SU-DHL-6 (cell line): ENCODE measurements around the gene SRA1.

Experiments
- H2AFZ ChIP-seq: fragments of 200-600 bp; sonication (generic); 2 replicates; pipeline ENCODE4 v1.6.1; 2014; ENCODE audit warnings: low read depth, mild to moderate bottlenecking, moderate library complexity, mixed read lengths, antibody characterized with exemption, low read length; ENCODE audit not compliant: severe bottlenecking
- H3F3A ChIP-seq: fragments of 200-600 bp; shearing (Covaris generic); 2 replicates; pipeline ENCODE4 v1.6.0; 2016; ENCODE audit warnings: antibody characterized with exemption, mild to moderate bottlenecking; ENCODE audit not compliant: insufficient read depth
- H3K27ac ChIP-seq: fragments of 200-600 bp; sonication (generic); 2 replicates; pipeline ENCODE4 v1.5.1; 2016; ENCODE audit warnings: low read depth, mild to moderate bottlenecking, low read length, moderate library complexity, mixed read lengths
- H3K27me3 ChIP-seq: fragments of 200-600 bp; sonication (generic), shearing (Covaris generic); 2 replicates; pipeline ENCODE4 v1.6.0; 2014; ENCODE audit warnings: mild to moderate bottlenecking, low read length
- H3K36me3 ChIP-seq: fragments of 200-600 bp; sonication (generic); 2 replicates; pipeline ENCODE4 v1.6.1; 2014; ENCODE audit warnings: mild to moderate bottlenecking, low read length, mixed read lengths
- H3K4me2 ChIP-seq: fragments of 300-600, 200-600 bp; shearing (Covaris generic), sonication (generic); 2 replicates; pipeline ENCODE4 v1.6.0; 2014; ENCODE audit warnings: low read length, low read depth, mild to moderate bottlenecking; ENCODE audit not compliant: poor library complexity, severe bottlenecking
- H3K4me3 ChIP-seq: fragments of 200-600 bp; sonication (generic); 2 replicates; pipeline ENCODE4 v1.5.1; 2014; ENCODE audit warnings: antibody characterized with exemption, low read length, mild to moderate bottlenecking, mixed read lengths; ENCODE audit not compliant: insufficient read depth, poor library complexity, severe bottlenecking
- H3K79me2 ChIP-seq: fragments of 200-600 bp; sonication (generic); 2 replicates; pipeline ENCODE4 v1.6.1; 2014; ENCODE audit warnings: mild to moderate bottlenecking, low read length, moderate library complexity; ENCODE audit not compliant: insufficient read depth
- H3K9ac ChIP-seq: fragments of 200-600 bp; sonication (generic); 2 replicates; pipeline ENCODE4 v1.7.0; 2014; ENCODE audit warnings: mild to moderate bottlenecking, low read length
- H3K9me2 ChIP-seq: fragments of 200-600 bp; sonication (generic); replicated peaks from 2 replicates; pipeline ENCODE4 v1.6.1; 2014; ENCODE audit warnings: low read length; ENCODE audit not compliant: insufficient read depth
- H3K9me3 ChIP-seq: fragments of 200-600 bp; sonication (generic); 2 replicates; pipeline ENCODE4 v1.6.1; 2014; ENCODE audit warnings: low read length, mixed read lengths; ENCODE audit not compliant: insufficient read depth
- H4K20me1 ChIP-seq: fragments of 200-600 bp; sonication (generic); 2 replicates; pipeline ENCODE4 v1.6.1; 2014; ENCODE audit warnings: low read depth, mild to moderate bottlenecking, antibody characterized with exemption, low read length, moderate library complexity, mixed read lengths
- EZH2phosphoT487 ChIP-seq: fragments of 200-600 bp; sonication (generic), shearing (Covaris generic); conservative IDR thresholded peaks from 2 replicates; pipeline ENCODE4 v1.6.1; 2018; ENCODE audit warnings: mild to moderate bottlenecking, antibody characterized with exemption, low read length, moderate library complexity, mixed read lengths
- TF ChIP-seq, protein P1 (sequence below): fragments of 200-600 bp; sonication (generic); IDR thresholded peaks from one replicate; pipeline ENCODE4 v1.5.1; 2017; ENCODE audit warnings: antibody characterized with exemption, mild to moderate bottlenecking, low read length, moderate library complexity; ENCODE audit not compliant: insufficient read depth, poor library complexity, severe bottlenecking

The SRA1 gene

GRCh38 chr5:140547508-140548299 lies 9.6 kb downstream of the SRA1 start, which contains the start of gene EIF4EBP3:
Gene EIF4EBP3 (plus strand): TSS chr5:140547662. CDS start chr5:140547738, 76 bp downstream.
- Histone ChIP-seq H2AFZ (peak within 1 kb of the TSS; percentile 20), H3K9ac (peak within 1 kb of the TSS; percentile 58), H3K9me3 (no peaks in the 10 kb centered on the region), H3K27me3 (no peaks in the 10 kb centered on the region), H4K20me1 (no peaks in the 10 kb centered on the region), H3F3A (peaks cover 11% of the 10 kb centered on the region; the same call in 1 of the 2 replicates), H3K4me3 (peak within 1 kb of the TSS; percentile 48), H3K4me2 (peak within 1 kb of the TSS; percentile 80), H3K36me3 (0 out of 2 replicates have a peak, but pooled peaks cover 1% of the 10 kb centered on the region), H3K9me2 (no peaks in the 10 kb centered on the region), H3K27ac (peak within 1 kb of the TSS; percentile 70), H3K79me2 (0 out of 2 replicates have a peak, but pooled peaks cover 1% of the 10 kb centered on the region)
- TF ChIP-seq, protein P1, sequence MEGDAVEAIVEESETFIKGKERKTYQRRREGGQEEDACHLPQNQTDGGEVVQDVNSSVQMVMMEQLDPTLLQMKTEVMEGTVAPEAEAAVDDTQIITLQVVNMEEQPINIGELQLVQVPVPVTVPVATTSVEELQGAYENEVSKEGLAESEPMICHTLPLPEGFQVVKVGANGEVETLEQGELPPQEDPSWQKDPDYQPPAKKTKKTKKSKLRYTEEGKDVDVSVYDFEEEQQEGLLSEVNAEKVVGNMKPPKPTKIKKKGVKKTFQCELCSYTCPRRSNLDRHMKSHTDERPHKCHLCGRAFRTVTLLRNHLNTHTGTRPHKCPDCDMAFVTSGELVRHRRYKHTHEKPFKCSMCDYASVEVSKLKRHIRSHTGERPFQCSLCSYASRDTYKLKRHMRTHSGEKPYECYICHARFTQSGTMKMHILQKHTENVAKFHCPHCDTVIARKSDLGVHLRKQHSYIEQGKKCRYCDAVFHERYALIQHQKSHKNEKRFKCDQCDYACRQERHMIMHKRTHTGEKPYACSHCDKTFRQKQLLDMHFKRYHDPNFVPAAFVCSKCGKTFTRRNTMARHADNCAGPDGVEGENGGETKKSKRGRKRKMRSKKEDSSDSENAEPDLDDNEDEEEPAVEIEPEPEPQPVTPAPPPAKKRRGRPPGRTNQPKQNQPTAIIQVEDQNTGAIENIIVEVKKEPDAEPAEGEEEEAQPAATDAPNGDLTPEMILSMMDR = no peak
- no peak for TF ChIP-seq EZH2phosphoT487

DNA sequence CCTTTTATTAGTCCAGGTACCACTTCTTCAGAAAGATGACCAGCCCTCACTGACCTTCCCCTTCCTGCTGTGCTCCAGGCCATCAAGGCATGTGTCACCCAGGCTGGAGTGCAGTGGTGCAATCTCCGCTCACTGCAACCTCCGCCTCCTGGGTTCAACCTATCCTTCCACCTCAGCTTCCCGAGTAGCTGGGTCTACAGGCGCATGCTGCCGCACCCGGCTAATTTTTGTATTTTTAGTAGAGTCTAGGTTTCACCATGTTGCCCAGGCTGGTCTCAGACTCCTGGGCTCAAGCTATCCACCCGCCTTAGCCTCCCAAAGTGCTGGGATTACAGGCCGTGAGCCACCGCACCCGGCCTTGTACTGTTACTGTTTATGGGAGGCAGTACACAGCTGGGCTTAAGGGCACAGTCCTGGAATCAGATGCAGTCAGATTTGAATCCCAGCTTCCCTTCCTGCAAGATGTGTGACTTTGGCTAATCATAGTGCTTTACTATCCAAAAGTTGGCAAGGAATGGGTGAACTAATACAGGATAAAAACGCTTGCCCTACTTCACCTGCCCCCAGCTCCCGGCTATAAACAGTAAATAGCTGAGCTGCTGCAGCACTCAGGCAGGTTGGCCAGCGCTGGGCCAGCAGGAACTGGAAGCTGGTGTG lies 10.3 kb downstream of the SRA1 start:
- no peaks in the 10 kb centered on the region for H3K27me3 ChIP-seq
- H3K9me2 ChIP-seq = no peaks in the 10 kb centered on the region
- 0 out of 2 replicates have a peak, but pooled peaks cover 2% of the 10 kb centered on the region for H3K36me3 ChIP-seq
- peak overlapping the region; percentile 58; the same call in 1 of the 2 replicates for H3K9ac ChIP-seq
- no peaks in the 10 kb centered on the region for H3K9me3 ChIP-seq
- TF ChIP-seq, protein P1 = no peak
- TF ChIP-seq EZH2phosphoT487 = no peak
- no peaks in the 10 kb centered on the region for H3K79me2 ChIP-seq
- no peak overlapping the region for H2AFZ ChIP-seq
- H4K20me1 ChIP-seq = no peaks in the 10 kb centered on the region
- no peak overlapping the region for H3K27ac ChIP-seq
- no peak overlapping the region for H3K4me3 ChIP-seq
- H3K4me2 ChIP-seq = peak overlapping the region; percentile 80
- H3F3A ChIP-seq = peaks cover 11% of the 10 kb centered on the region; the same call in 1 of the 2 replicates

GRCh38 chr5:140545606-140546005 lies 11.7 kb downstream of the SRA1 start:
- no peaks in the 10 kb centered on the region for H3K27me3 ChIP-seq
- no peak overlapping the region for H3K4me3 ChIP-seq
- no peak overlapping the region for H2AFZ ChIP-seq
- H3F3A ChIP-seq = peaks cover 11% of the 10 kb centered on the region; the same call in 1 of the 2 replicates
- H3K4me2 ChIP-seq = no peak overlapping the region
- H3K36me3 ChIP-seq = 0 out of 2 replicates have a peak, but pooled peaks cover 6% of the 10 kb centered on the region
- no peaks in the 10 kb centered on the region for H4K20me1 ChIP-seq
- TF ChIP-seq, protein P1 = no peak
- TF ChIP-seq EZH2phosphoT487 = no peak
- H3K27ac ChIP-seq = no peak overlapping the region
- H3K9me3 ChIP-seq = no peaks in the 10 kb centered on the region
- no peaks in the 10 kb centered on the region for H3K9me2 ChIP-seq
- no peaks in the 10 kb centered on the region for H3K79me2 ChIP-seq
- no peak overlapping the region for H3K9ac ChIP-seq
